Upper lobe of right lung (tissue), 1 donor: ENCODE data around the gene CSNK1G2. TPM values are rescaled to one million over a fixed set of nuclear protein-coding genes. Genes with fewer than 3 reads are reported as not detected.

Experiments used
- ATAC-seq: fragments of 200-7000 bp; cut with Tn5 transposase; one replicate; pipeline ENCODE4 v1.9.1; 2020; ENCODE audit warnings: mild to moderate bottlenecking, moderate library complexity
- DNase-seq: peaks from one replicate; pipeline ENCODE4 v3.0.0-alpha.2; 2020
- H3K27ac ChIP-seq: fragments of 200-600 bp; one replicate; pipeline ENCODE4 v1.8.0; 2022
- H3K27me3 ChIP-seq: fragments of 200-600 bp; one replicate; pipeline ENCODE4 v1.8.0; 2022; ENCODE audit warnings: mild to moderate bottlenecking
- H3K36me3 ChIP-seq: fragments of 200-600 bp; one replicate; pipeline ENCODE4 v1.8.0; 2022
- H3K4me1 ChIP-seq: fragments of 200-600 bp; one replicate; pipeline ENCODE4 v1.8.0; 2022
- H3K4me3 ChIP-seq: fragments of 200-600 bp; one replicate; pipeline ENCODE4 v1.8.0; 2022; ENCODE audit warnings: mild to moderate bottlenecking
- H3K9me3 ChIP-seq: fragments of 200-600 bp; one replicate; pipeline ENCODE4 v1.8.0; 2022
- CTCF ChIP-seq: fragments of 200-600 bp; IDR thresholded peaks from one replicate; pipeline ENCODE4 v1.8.0; 2022; ENCODE audit warnings: antibody characterized with exemption
- intact Hi-C: fragments of 100-400 bp; cut with DNase I; formaldehyde crosslinking; loops from one replicate; pipeline ENCODE4 v1.11.0; 2022
- long read RNA-seq: library from polyadenylated mRNA; unstranded; transcript quantifications from one replicate; pipeline ENCODE4 v2.0.0, GENCODE V29; 2021
- total RNA-seq: library from RNA; stranded (reverse); fragmentation: NEBNext Ultra II Directional; extraction: Animal tissue kit (Norgen Biotek cat#: 25700); gene quantifications from one replicate; pipeline ENCODE4 v1.2.1, GENCODE V29; 2021
- donor health status: DM: no; HTN: yes; CAD: no; lungs with severe emphysema.

CSNK1G2 gene
- 60.6 TPM for total RNA-seq
- long read RNA-seq, transcript CSNK1G2-201 (12 exons, 2,918 nt): major isoform, 49 of 96 reads
- long read RNA-seq, partial matches to known transcripts: 15 of 96 reads
- long read RNA-seq, other reads (novel, unspliced or antisense): 32 of 96 reads

- peak within 1 kb of the TSS; percentile 64 for H3K4me3 ChIP-seq
- H3K27ac ChIP-seq: peak within 1 kb of the TSS; percentile 98
- H3K36me3 ChIP-seq: no peaks in the 10 kb centered on the region
- DNase-seq (peak; percentile 78), ATAC-seq (no peak)
- H3K27me3 ChIP-seq: no peaks in the 10 kb centered on the region
- intact Hi-C loops: no loop called here
- H3K9me3 ChIP-seq: no peaks in the 10 kb centered on the region
- TF ChIP-seq CTCF: no peak
- H3K4me1 ChIP-seq: peaks cover 36% of the 10 kb centered on the region
Measured at GRCh38 chr19:1941146-1942077, at the start of gene CSNK1G2. CSNK1G2 (plus strand) TSS chr19:1941172; CDS start chr19:1969773, 28,601 bp downstream.

GRCh38 chr19:1893791-1894190, 47.2 kb upstream of the CSNK1G2 start:
- no peak for TF ChIP-seq CTCF
- no peaks in the 10 kb centered on the region for H3K9me3 ChIP-seq
- H3K27ac ChIP-seq: no peak overlapping the region
- no peaks in the 10 kb centered on the region for H3K36me3 ChIP-seq
- no peaks in the 10 kb centered on the region for H3K27me3 ChIP-seq
- ATAC-seq: no peak
- intact Hi-C loops: no loop called here
- no peak overlapping the region for H3K4me3 ChIP-seq
- no peak for DNase-seq
- peaks cover 27% of the 10 kb centered on the region for H3K4me1 ChIP-seq

- DNase-seq: no peak
- no peak for TF ChIP-seq CTCF
- H3K4me1 ChIP-seq: peaks cover 27% of the 10 kb centered on the region
- H3K9me3 ChIP-seq: no peaks in the 10 kb centered on the region
- intact Hi-C loops: no loop called here
- no peak for ATAC-seq
- no peak overlapping the region for H3K4me3 ChIP-seq
- H3K27me3 ChIP-seq: no peaks in the 10 kb centered on the region
- H3K36me3 ChIP-seq: no peaks in the 10 kb centered on the region
- H3K27ac ChIP-seq: no peak overlapping the region
Measured at GRCh38 chr19:1896508-1896907, 44.5 kb upstream of the CSNK1G2 start.

- Histone ChIP-seq H3K4me3 (no peak overlapping the region), H3K9me3 (no peaks in the 10 kb centered on the region), H3K4me1 (peaks cover 14% of the 10 kb centered on the region), H3K36me3 (no peaks in the 10 kb centered on the region), H3K27ac (peak overlapping the region; percentile 75), H3K27me3 (no peaks in the 10 kb centered on the region)
- ATAC-seq (peak; percentile 1), DNase-seq (no peak)
- no peak for TF ChIP-seq CTCF
- intact Hi-C loops: no loop called here
Measured at GRCh38 chr19:1901940-1902404, 39.0 kb upstream of the CSNK1G2 start.

- Histone ChIP-seq H3K9me3 (no peaks in the 10 kb centered on the region), H3K4me3 (no peak overlapping the region), H3K27me3 (no peaks in the 10 kb centered on the region), H3K36me3 (no peaks in the 10 kb centered on the region), H3K27ac (no peak overlapping the region), H3K4me1 (peaks cover 14% of the 10 kb centered on the region)
- intact Hi-C loops: no loop called here
- no peak for DNase-seq
- no peak for ATAC-seq
- TF ChIP-seq CTCF: no peak
Measured at GRCh38 chr19:1902923-1903322, 38.0 kb upstream of the CSNK1G2 start.
